Lower lobe of right lung (tissue), 2 donors: ENCODE data around the gene SPATA31C2. TPM values are rescaled to one million over a fixed set of nuclear protein-coding genes. Genes with fewer than 3 reads are reported as not detected.
"Not testable (repeated sequence)": the region's sequence is repeated elsewhere in the genome, so short reads cannot be mapped to it uniquely, and the experiment has no call there.

Source experiments
- ATAC-seq, 2 donors: fragments of 200-7000 bp; cut with Tn5 transposase; one replicate each; pipeline ENCODE4 v1.9.1; 2020 to 2022; ENCODE audit warnings: mild to moderate bottlenecking in 2 of 2, moderate library complexity in 2 of 2
- DNase-seq: peaks from one replicate; pipeline ENCODE4 v3.0.0-alpha.2; 2020
- H3K27ac ChIP-seq: fragments of 200-600 bp; one replicate; pipeline ENCODE4 v1.8.0; 2022
- H3K27me3 ChIP-seq: fragments of 200-600 bp; one replicate; pipeline ENCODE4 v1.8.0; 2022; ENCODE audit warnings: low read depth
- H3K36me3 ChIP-seq: fragments of 200-600 bp; one replicate; pipeline ENCODE4 v1.8.0; 2022; ENCODE audit warnings: mild to moderate bottlenecking
- H3K4me1 ChIP-seq: fragments of 200-600 bp; one replicate; pipeline ENCODE4 v1.8.0; 2022
- H3K4me3 ChIP-seq: fragments of 200-600 bp; one replicate; pipeline ENCODE4 v1.8.0; 2022; ENCODE audit warnings: mild to moderate bottlenecking
- H3K9me3 ChIP-seq: fragments of 200-600 bp; one replicate; pipeline ENCODE4 v1.8.0; 2022
- CTCF ChIP-seq: fragments of 200-600 bp; IDR thresholded peaks from one replicate; pipeline ENCODE4 v1.8.0; 2022; ENCODE audit warnings: antibody characterized with exemption, mild to moderate bottlenecking
- intact Hi-C: fragments of 100-400 bp; cut with DNase I; formaldehyde crosslinking; loops from one replicate; pipeline ENCODE4 v1.11.0; 2022
- long read RNA-seq: library from polyadenylated mRNA; unstranded; transcript quantifications from one replicate; pipeline ENCODE4 v2.0.0, GENCODE V29; 2021
- total RNA-seq: library from RNA; stranded (reverse); fragmentation: NEBNext Ultra II Directional; extraction: Animal tissue kit (Norgen Biotek cat#: 25700); gene quantifications from one replicate; pipeline ENCODE4 v1.2.1, GENCODE V29; 2021
- donor health status: DM: no; HTN: yes; CAD: no; lungs with severe emphysema.

The SPATA31C2 gene
- not detected for total RNA-seq
- long read RNA-seq = 0 reads

- intact Hi-C loops, H3K27me3 ChIP-seq, H3K36me3 ChIP-seq, DNase-seq, H3K4me1 ChIP-seq, H3K27ac ChIP-seq, H3K4me3 ChIP-seq, ATAC-seq, H3K9me3 ChIP-seq: not testable (repeated sequence)
Observed at GRCh38 chr9:88138375-88138774, at the start of gene SPATA31C2. TSS of gene SPATA31C2 (minus strand) at chr9:88138475. CDS start at chr9:88138446, 29 bp downstream.

- Histone ChIP-seq H3K36me3 (no peaks in the 10 kb centered on the region), H3K27me3 (peaks cover 5% of the 10 kb centered on the region), H3K4me1 (no peaks in the 10 kb centered on the region), H3K27ac (no peak overlapping the region), H3K4me3 (no peak overlapping the region), H3K9me3 (no peaks in the 10 kb centered on the region)
- ATAC-seq (no peak), DNase-seq (no peak)
- intact Hi-C loops = no loop called here
- TF ChIP-seq CTCF = no peak
Observed at GRCh38 chr9:88187631-88188030, 49.4 kb upstream of the SPATA31C2 start.

- no peaks in the 10 kb centered on the region for H3K27me3 ChIP-seq
- ATAC-seq (no peak), DNase-seq (no peak)
- H3K27ac ChIP-seq = no peak overlapping the region
- H3K4me3 ChIP-seq = no peak overlapping the region
- intact Hi-C loops = no loop called here
- H3K4me1 ChIP-seq = no peaks in the 10 kb centered on the region
- no peaks in the 10 kb centered on the region for H3K9me3 ChIP-seq
- no peaks in the 10 kb centered on the region for H3K36me3 ChIP-seq
- no peak for TF ChIP-seq CTCF
Observed at GRCh38 chr9:88186495-88187110, 48.3 kb upstream of the SPATA31C2 start.

GRCh38 chr9:88184976-88185375, 46.7 kb upstream of the SPATA31C2 start:
- intact Hi-C loops = no loop called here
- H3K4me3 ChIP-seq = no peak overlapping the region
- no peak overlapping the region for H3K27ac ChIP-seq
- no peaks in the 10 kb centered on the region for H3K9me3 ChIP-seq
- DNase-seq (no peak), ATAC-seq (peak in 1 of 2 donors; percentile 44)
- TF ChIP-seq CTCF = no peak
- H3K36me3 ChIP-seq = no peaks in the 10 kb centered on the region
- H3K4me1 ChIP-seq = no peaks in the 10 kb centered on the region
- H3K27me3 ChIP-seq = no peaks in the 10 kb centered on the region

- DNase-seq = no peak
- Histone ChIP-seq H3K27ac (no peak overlapping the region), H3K4me3 (no peak overlapping the region), H3K9me3 (no peaks in the 10 kb centered on the region), H3K27me3 (no peaks in the 10 kb centered on the region), H3K36me3 (no peaks in the 10 kb centered on the region), H3K4me1 (no peaks in the 10 kb centered on the region)
- no peak for TF ChIP-seq CTCF
- intact Hi-C loops = no loop called here
- ATAC-seq = no peak
Observed at GRCh38 chr9:88183798-88184495, 45.7 kb upstream of the SPATA31C2 start.

- Histone ChIP-seq H3K27ac (no peak overlapping the region), H3K4me3 (no peak overlapping the region), H3K9me3 (no peaks in the 10 kb centered on the region), H3K27me3 (no peaks in the 10 kb centered on the region), H3K4me1 (no peaks in the 10 kb centered on the region), H3K36me3 (no peaks in the 10 kb centered on the region)
- TF ChIP-seq CTCF = no peak
- ATAC-seq (no peak), DNase-seq (no peak)
- intact Hi-C loops = no loop called here
Observed at GRCh38 chr9:88182501-88182900, 44.2 kb upstream of the SPATA31C2 start.
